CD1c-positive myeloid dendritic cell (primary cell): Measurements from ENCODE around the gene AHDC1.
"Not testable (repeated sequence)": the region's sequence is repeated elsewhere in the genome, so short reads cannot be mapped to it uniquely, and the experiment has no call there.

Source experiments
- DNase-seq: peaks from one replicate; pipeline ENCODE4 v3.0.0-alpha.2; 2016; ENCODE audit errors: extremely low spot score

AHDC1 gene

DNA sequence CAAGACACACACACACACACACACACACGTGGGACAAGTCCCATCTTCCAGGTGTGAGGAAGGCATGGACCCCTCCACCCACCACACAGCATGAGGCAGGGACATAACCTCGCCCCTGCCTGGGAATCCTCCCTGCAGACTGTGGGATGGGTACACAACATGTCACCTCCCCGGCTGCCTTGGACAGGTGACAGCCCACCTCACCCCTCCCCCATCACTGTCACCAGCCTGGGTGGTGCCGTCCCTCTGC lies 40.7 kb downstream of the AHDC1 start:
- no peak for DNase-seq

DNA sequence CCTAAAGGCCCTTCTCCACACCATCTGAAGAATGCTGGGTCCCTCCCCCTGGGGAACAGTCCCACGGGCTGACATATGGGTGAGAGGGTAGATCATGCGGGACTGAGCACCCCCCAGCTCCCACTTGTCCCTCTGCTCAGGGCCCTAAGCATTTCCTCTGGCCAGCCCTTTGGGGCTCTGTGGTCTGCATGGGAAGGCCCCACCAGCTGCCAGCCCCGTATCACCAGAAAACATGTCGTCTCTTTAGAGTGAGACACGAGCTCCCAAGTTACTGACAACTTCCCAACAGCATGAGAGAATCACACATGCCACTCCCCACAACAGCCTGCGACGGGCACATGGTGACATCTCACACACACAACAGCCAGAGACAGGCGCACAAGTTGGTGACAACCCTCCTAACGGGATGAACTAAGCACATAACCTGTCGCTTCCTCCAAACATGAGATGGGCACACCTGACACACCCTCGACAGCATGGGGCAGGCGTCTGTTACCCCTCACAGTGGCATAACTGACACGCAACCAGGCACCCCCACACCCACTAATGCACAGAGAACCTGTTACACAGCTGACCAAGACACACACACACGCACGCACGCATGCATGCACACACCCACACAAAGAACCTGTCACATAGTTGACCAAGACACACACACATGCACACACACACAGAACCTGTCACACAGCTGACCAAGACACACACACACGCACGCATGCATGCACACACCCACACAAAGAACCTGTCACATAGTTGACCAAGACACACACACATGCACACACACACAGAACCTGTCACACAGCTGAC lies 41.2 kb downstream of the AHDC1 start:
- DNase-seq: no peak

GRCh38 chr1:27562021-27562420 lies 41.9 kb downstream of the AHDC1 start:
- no peak for DNase-seq

- no peak for DNase-seq
These were observed 42.6 kb downstream of the AHDC1 start for GRCh38 chr1:27561124-27561899.

DNA sequence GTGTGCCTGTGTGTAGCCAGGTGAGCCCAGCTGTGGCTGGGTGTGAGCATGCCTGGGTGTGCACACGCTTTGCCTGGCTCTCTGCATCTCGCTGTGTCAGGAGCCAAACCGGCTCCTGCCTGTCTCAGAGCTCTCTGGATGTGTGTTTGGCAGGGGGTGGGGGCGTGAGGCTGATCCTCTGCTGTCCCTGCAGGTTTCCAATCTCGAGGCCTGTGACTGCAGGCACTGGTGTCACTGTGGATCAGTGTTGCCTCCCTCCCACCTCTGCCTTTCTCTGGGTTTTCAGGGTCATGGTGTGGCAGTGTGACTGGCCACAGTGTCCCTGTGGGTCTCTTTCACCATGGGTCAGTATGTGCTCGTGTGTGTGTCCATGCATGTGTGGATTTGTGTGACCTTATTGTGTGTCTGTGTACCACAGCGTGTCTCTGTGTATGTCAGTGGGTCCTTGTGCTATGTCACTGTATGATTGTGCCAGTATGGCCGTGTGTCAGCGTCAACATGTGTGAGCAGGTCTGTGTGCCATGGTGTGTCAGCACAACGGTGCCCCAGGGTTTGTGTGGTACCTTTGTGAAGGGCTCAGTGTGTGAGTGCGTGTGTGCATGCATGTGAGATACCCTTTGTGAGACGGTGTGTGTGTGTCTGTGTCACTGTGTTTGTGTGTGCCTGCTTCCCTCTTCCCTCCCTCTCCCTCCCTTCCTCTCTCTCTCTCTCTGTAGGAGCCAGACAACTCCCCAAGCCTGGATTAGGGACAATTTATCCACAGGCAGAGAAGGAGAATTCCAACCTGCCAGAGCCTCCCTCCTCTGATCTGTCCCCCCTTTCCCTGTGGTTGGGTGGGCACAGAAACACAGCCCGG lies 43.4 kb downstream of the AHDC1 start:
- DNase-seq: no peak

DNA sequence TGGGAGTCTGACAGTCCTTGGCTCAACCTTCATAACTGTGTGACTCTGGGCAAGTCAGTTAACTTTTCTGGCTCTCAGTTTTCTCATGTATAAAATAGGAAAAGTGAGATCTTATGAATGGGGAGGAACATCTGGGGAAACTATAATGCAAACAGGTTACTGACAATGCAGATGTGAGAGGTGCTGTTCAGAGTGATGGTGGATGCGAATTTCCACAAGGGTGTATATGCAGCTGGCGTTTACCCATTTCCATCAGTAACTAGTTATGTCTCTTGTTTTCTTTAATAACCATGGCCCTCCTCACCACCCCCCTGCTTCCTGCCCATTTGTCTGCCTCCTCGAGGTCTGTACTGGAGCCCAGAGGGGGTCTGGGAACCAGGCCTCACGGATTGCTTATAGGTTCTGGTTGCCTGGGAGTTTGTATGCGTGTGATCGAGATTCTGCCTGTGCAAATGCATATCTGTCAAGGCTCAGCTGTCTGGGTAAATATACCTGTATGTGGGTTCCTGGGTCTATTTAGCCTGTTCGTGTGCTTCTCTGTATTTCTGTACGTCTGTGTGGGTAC lies 44.4 kb downstream of the AHDC1 start:
- no peak for DNase-seq

DNA sequence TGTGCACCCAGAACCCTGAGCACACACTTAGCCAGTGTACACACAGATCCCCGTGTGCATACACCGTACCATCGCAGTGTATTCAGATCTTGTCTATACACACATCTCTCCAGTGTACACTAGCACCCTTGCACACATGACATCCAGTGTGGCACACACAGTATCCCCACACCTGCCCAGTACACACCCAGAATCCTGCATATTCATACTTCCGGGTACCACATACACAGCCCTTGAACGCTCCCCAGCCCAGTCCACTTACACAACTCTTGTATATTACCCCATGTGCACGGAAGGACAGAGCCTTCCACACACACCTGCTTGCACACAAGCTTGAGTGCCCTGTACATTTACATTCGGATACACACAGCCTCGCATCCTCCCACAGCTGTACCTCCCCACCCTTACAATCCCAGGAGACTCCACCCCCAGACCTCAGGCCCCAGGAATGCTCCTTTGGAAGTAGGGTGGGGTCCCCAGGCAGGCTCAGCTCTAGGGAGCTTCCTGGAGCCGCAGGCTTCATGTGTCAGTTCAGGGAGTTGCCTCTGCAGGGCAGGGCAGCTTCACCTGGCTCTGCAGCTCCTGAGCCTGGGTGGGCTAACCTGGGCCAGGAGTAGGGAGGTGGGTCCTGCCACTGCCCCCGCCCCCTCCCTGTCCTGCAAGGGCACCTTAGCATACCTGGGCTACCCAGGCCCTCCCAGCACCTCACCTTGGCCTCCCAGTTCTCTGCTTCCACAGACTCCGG lies 46.2 kb downstream of the AHDC1 start:
- no peak for DNase-seq

- DNase-seq: peak; percentile 95
These were observed 47.0 kb downstream of the AHDC1 start for GRCh38 chr1:27556781-27557595.

GRCh38 chr1:27556435-27556780 lies 47.5 kb downstream of the AHDC1 start:
- no peak for DNase-seq

GRCh38 chr1:27555700-27556424 lies 48.1 kb downstream of the AHDC1 start:
- no peak for DNase-seq

DNA sequence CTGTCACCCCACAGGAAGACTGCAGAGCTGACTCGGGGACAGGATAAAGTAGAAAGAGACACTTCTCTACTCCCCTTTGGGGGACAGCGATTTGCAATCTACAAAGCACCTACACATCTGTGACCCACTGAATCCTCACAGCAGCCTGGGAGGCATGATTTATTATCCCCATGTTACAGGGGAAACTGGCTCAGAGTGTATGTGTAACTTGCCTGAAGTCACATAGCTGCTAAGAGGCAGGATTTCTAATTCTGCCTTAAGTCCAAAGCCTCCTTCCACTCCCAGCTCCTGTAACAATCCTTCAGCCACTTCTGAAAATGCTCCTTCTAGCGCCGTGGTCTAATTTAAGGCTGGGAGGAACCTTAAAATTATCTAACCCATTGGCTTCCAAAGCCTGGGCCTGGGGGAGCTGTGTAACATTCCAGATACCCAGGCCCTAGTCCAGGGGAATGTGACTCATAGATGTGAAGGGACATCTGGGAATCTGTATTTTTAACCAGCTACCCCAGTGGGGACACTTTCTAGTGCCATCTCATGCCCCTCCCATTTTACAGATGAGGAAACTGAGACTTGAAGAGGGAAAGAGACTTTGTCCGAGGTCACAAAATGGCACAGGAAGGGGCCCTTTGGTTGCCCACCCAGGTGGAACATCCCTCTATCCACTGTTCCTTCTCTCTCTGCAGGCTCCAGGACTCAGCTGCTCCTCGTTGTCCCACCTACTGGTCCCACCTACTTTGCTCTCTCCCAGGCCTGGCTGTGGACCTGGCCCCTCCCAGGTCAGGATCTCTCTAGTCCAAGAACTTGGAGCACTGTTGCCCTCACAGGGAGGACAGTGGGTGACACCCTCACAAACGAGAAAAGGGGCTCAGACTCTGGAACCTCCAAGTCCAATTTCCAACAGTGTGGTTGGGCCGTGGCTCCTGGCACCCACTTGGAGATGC lies 48.9 kb downstream of the AHDC1 start:
- no peak for DNase-seq

DNA sequence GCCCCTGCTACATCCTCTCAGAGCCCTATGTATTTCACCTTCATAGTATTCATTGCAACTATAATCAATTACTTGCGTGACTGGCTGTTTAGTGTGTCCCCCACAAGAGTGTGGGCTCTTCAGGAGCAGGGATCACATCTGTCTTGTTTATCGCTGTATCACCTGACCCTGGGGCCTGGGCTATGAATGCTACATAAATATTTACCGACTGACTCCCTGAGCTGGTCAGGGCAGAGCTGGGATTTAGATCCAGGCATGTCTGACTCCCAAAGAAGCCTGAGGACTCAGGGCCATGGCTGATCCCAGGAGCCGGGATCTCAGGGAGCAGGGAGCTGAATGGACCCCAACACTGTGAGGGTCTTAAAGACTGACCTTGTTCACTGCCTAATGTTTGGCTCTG lies 49.7 kb downstream of the AHDC1 start:
- no peak for DNase-seq

GRCh38 chr1:27553823-27554222 lies 50.1 kb downstream of the AHDC1 start:
- DNase-seq: not testable (repeated sequence)

GRCh38 chr1:27552911-27553420 lies 51.0 kb downstream of the AHDC1 start:
- no peak for DNase-seq

GRCh38 chr1:27551953-27552312 lies 52.0 kb downstream of the AHDC1 start:
- no peak for DNase-seq

GRCh38 chr1:27551170-27551952 lies 52.6 kb downstream of the AHDC1 start:
- DNase-seq: no peak

GRCh38 chr1:27550510-27551169 lies 53.3 kb downstream of the AHDC1 start:
- DNase-seq: no peak
